ENCODE data around the gene BNC2.

Gene BNC2

GRCh38 chr9:16530669-16531642, 339.5 kb downstream of the BNC2 start:
- peak; percentile 31 for DNase-seq (ENCODE audit: low read depth)
- H3K4me3 ChIP-seq (ENCODE audit: low read depth, low read length): no peak overlapping the region
- TF ChIP-seq CTCF (IDR thresholded peaks at IDR 0.05; ENCODE audit: insufficient read depth, low read depth, low read length, missing control alignments): no peak

- no peak overlapping the region for H3K4me3 ChIP-seq (ENCODE audit: low read depth, low read length)
- no peak for DNase-seq (ENCODE audit: low read depth)
- TF ChIP-seq CTCF (IDR thresholded peaks at IDR 0.05; ENCODE audit: insufficient read depth, low read depth, low read length, missing control alignments): no peak
These were observed 342.9 kb downstream of the BNC2 start for GRCh38 chr9:16527573-16527972.

- TF ChIP-seq CTCF (IDR thresholded peaks at IDR 0.05; ENCODE audit: insufficient read depth, low read depth, low read length, missing control alignments): no peak
- H3K4me3 ChIP-seq (ENCODE audit: low read depth, low read length): no peak overlapping the region
- no peak for DNase-seq (ENCODE audit: low read depth)
These were observed 344.1 kb downstream of the BNC2 start for GRCh38 chr9:16526380-16526779.

- DNase-seq (ENCODE audit: low read depth): peak; percentile 32
- no peak overlapping the region for H3K4me3 ChIP-seq (ENCODE audit: low read depth, low read length)
- TF ChIP-seq CTCF (IDR thresholded peaks at IDR 0.05; ENCODE audit: insufficient read depth, low read depth, low read length, missing control alignments): no peak
These were observed 345.6 kb downstream of the BNC2 start for GRCh38 chr9:16524823-16525222.

GRCh38 chr9:16524078-16524477, 346.4 kb downstream of the BNC2 start:
- peak; percentile 69 for DNase-seq (ENCODE audit: low read depth)
- no peak overlapping the region for H3K4me3 ChIP-seq (ENCODE audit: low read depth, low read length)
- no peak for TF ChIP-seq CTCF (IDR thresholded peaks at IDR 0.05; ENCODE audit: insufficient read depth, low read depth, low read length, missing control alignments)

- H3K4me3 ChIP-seq (ENCODE audit: low read depth, low read length): no peak overlapping the region
- TF ChIP-seq CTCF (IDR thresholded peaks at IDR 0.05; ENCODE audit: insufficient read depth, low read depth, low read length, missing control alignments): no peak
- DNase-seq (ENCODE audit: low read depth): no peak
These were observed 348.5 kb downstream of the BNC2 start for GRCh38 chr9:16521868-16522411.

All from GM12865 (cell line).